CD1c-positive myeloid dendritic cell (primary cell): ENCODE measurements around the gene STX5.
A peak's percentile ranks its signal among the peaks of the same experiment; 100 is the strongest.
"Not testable (repeated sequence)": the region's sequence is repeated elsewhere in the genome, so short reads cannot be mapped to it uniquely, and the experiment has no call there.

Experiments used
- DNase-seq: peaks from one replicate; pipeline ENCODE4 v3.0.0-alpha.2; 2016; ENCODE audit errors: extremely low spot score

STX5 gene, protein sequence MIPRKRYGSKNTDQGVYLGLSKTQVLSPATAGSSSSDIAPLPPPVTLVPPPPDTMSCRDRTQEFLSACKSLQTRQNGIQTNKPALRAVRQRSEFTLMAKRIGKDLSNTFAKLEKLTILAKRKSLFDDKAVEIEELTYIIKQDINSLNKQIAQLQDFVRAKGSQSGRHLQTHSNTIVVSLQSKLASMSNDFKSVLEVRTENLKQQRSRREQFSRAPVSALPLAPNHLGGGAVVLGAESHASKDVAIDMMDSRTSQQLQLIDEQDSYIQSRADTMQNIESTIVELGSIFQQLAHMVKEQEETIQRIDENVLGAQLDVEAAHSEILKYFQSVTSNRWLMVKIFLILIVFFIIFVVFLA

DNA sequence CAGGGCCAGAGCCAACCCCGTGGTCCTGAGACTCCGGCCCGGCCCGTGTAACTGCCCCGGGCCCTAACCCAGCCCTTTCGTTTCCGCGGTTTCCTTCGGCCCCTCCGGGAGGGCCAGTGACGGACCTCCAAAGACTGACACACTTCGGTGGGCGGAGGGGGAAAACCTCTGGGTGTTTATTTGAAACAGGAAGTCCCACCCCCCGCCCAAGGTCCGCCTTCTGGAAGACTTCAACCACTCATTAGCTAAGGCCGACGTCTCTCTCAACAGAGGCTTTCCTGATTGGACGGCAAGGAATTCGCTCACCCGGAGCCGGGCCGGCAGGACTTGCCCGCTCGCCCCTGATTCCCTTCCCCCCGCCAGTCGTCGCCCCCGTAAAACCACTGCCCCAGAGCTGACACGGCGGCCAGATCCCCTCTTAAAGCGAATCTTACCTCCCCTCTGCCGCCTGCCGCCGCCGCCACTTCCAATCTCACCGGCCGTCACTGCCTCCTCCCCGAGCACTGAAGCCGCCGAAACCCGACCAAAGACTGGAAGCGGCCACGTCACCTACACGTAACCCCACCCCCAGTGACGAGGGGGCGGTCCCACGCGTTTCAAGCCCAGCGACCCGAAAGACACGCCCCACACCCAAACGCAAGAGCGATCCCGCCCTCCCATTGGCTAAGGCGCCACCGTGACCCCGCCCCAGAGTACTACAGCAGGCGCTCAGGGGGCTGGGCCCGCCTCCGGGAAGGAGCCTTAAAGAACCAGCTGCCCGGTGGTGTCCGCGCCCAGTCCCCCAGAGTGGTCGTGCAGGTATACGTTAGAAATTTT, at the start of gene STX5:
TSS of gene STX5 (minus strand) at position 532 of the 816 bp plus-strand sequence. CDS start 808 bp downstream, outside the sequence.
- peak; percentile 99 for DNase-seq

DNA sequence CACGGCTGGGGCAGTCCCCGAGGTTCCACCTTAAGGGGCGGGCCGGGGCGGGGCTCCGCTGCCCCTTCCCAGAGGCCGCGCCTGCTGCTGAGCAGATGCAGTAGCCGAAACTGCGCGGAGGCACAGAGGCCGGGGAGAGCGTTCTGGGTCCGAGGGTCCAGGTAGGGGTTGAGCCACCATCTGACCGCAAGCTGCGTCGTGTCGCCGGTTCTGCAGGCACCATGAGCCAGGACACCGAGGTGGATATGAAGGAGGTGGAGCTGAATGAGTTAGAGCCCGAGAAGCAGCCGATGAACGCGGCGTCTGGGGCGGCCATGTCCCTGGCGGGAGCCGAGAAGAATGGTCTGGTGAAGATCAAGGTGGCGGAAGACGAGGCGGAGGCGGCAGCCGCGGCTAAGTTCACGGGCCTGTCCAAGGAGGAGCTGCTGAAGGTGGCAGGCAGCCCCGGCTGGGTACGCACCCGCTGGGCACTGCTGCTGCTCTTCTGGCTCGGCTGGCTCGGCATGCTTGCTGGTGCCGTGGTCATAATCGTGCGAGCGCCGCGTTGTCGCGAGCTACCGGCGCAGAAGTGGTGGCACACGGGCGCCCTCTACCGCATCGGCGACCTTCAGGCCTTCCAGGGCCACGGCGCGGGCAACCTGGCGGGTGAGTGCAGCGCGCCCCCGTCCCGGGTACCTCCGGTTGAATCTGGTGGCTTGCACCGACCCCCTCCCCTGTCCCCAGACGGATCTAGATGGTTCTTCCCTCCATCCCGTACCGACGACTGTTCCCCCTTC, 49.1 kb upstream of the STX5 start, which contains the start of gene SLC3A2:
TSS of gene SLC3A2 (plus strand) at position 94 of the 776 bp plus-strand sequence. CDS start at position 222, 128 bp downstream.
- peak; percentile 90 for DNase-seq

DNA sequence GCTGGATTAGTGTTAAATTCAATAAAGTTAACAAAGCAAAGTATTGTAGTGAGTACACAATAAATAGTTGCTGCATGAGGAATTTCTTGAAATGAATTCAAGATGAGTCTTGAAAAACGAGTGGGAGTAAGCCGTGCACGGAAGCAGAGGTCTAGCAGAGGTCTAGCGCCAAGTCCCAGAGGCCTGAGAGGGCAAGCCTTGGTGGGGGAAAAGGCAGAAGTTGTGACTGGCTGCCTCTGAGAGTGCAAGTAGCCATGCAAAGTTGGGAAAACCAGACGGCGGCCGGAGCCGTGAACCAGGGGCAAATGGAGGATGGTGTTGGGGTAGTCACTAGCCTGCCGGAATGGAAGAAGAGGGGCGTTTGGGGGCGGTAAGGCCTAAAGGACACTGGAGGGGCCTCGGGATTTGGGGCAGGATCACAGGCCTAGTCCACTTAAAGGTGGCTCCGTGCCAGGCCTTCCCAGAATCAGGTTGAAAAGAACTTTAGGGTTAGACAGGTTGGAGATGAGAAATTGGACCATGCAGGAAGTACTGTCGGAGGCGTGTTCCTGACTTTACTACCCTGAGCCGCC, 48.5 kb upstream of the STX5 start:
- DNase-seq = peak; percentile 87

DNA sequence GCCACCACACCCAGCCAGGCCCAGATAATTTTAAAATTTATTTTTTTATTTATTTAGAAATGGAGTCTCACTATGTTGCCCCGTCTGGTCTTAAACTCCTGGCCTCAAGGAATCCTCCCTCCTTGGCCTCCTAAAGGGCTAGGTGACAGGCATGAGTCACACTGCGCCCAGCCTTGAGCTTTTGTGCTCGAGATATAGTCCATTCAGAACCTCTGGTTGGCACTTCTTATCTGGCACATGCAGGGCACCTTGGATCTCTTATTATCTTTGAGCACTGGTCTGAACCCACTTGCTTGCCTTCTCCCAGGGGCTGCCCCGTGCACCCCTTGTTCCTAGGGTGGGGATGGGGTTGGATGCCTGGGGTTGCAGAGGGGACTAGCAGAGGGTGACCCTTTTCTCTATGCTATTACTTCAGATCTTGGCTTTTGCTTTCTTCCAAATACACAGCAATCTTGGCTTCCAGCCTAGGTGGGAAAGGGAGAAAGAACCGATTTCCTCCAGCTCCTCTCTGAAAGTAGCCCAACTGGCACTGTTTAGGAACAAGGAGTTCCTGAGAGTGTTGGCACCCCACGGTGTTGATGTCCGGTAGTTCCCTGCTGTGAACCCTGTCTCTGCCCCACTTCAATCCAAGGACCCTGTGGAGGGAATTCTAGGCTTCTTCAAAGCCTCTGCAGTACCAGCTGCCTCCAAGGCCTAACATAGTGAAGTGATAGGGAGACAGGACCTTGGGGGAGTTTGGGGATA, 47.6 kb upstream of the STX5 start:
- DNase-seq = no peak

DNA sequence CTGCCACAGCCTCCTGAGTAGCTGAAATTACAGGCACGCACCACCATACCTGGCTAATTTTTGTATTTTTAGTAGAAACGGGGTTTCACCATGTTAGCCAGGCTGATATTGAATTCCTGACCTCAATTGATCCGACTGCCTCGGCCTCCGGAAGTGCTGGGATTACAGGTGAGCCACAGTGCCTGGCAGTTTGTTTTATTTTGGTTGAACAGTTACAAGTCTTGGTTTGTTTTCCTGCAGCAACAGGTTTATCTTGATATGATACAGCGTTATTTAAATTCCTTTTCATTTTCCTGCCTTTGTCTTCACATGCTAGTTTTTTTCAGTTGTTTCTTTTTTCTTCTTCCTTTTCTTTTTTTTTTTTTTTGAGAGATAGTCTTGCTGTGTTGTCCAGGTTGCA, 44.9 kb upstream of the STX5 start:
- no peak for DNase-seq

DNA sequence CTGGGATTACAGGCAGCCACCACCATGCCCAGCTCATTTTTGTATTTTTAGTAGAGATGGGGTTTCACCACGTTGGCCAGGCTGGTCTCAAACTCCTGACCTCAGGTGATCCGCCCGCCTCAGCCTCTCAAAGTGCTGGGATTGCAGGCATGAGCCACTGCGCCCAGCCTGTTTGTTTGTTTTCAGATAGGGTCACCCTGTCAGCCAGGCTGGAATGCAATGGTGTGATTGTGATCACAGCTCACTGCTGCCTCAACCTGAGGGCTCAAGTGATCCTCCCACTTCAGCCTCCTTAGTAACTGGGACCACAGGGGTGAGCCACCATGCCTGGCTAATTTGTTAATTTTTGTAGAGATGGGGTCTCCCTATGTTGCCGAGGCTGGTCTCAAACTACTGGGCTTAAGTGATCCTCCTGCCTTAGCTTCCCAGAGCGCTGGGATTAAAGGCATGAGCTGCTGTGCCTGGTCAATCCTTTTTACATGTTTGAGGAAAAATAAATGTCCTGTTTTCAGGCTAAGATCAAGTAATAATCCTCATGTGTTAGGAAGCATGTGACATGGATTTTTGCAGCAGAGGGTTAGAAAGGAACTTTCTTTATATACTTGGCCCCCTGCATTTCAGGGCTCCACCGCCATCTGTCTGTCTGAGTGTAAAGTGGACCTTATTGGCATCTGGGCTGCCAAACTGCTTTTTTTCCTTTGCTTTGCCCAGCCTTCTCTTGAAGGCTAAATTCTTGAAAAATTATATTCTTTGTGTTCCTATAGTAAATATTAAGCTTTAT, 44.0 kb upstream of the STX5 start:
- DNase-seq = no peak

DNA sequence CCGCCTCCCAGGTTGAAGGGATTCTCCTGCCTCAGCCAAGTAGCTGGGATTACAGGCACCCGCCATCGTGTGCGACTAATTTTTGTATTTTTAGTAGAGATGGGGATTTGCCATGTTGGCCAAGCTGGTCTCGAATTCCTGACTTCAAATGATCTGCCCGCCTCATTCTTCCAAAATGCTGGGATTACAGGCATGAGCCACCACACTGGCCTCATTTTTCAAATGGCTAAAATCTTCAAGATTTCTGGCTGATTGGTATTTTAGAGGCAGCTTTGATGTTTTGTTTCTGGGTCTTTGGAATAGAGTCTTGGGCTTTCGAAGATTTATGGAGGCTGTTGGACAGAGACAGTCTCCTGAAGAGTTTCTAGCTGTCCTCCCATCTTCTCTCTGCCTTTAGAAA, 43.0 kb upstream of the STX5 start:
- no peak for DNase-seq

DNA sequence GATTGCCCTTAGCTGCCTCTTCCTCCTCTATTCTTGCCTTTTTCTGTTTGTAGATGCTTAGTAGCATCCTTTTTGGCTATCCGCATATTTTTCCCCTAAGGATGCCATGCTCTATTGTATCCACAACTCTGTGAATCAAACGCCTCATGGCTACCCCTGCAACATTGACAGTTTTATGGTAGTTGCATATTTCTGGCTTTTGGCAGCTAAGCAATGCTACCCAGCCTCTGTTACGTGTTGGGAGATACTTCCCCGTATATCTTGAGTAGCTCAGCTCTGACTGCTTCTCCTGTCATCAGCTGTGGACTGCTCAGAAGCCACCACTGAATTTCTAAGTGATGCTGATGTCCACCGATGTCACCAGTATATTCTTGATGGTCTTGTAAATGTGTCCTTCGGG, 33.8 kb upstream of the STX5 start:
- DNase-seq = no peak

DNA sequence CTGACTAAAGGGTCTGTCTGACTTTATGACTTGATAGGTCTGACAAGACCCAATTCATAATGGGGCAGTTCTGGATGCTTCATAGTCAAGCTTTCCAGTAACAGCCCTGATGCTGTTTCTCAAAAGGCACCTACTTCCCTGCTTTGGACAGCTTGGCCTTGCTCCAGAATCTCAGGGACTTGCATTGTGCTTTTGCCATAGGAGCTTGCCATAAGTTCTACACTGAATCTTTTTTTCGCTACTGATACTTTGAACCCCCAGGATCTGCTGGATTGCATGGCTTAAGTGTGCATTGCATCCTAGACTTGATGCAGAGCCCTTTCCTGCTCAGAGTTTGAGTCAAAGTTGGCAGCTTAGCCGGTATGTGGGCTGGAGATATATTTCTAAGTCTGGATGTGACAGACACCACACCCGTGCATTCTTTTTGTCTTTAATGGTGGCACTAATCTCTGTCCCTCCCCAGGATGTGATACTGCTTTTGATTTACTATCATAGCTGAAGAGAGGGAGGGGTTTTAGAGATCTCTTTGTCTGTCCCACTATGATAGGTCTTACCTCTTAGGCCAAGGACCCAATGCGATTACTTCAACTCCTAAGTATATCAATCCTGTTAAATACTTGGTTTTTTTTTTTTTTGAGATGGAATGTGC, 32.0 kb upstream of the STX5 start:
- no peak for DNase-seq

DNA sequence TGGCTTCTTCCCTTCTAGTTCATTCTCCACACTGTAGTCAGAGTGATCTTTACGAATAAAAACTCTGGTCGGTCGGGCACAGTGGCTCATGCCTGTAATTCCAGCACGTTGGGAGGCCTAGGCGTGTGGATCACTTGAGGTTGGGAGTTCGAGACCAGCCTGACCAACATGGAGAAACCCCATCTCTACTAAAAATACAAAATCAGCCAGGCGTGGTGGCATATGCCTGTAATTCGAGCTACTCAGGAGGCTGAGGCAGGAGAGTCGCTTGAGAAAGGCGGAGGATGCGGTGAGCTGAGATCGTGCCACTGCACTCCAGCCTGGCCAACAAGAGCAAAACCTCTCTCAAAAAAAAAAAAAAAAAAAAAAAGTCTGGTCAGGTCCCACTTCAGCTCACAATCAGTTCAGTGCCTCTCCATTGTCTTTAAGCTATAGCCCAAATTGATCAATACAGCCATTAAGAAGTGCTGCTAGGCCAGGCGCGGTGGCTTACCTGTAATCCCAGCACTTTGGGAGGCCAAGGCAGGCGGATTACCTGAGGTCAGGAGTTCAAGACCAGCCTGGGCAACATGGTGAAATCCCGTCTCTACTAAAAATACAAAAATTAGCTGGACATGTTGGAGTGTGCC, 29.8 kb upstream of the STX5 start:
- not testable (repeated sequence) for DNase-seq

DNA sequence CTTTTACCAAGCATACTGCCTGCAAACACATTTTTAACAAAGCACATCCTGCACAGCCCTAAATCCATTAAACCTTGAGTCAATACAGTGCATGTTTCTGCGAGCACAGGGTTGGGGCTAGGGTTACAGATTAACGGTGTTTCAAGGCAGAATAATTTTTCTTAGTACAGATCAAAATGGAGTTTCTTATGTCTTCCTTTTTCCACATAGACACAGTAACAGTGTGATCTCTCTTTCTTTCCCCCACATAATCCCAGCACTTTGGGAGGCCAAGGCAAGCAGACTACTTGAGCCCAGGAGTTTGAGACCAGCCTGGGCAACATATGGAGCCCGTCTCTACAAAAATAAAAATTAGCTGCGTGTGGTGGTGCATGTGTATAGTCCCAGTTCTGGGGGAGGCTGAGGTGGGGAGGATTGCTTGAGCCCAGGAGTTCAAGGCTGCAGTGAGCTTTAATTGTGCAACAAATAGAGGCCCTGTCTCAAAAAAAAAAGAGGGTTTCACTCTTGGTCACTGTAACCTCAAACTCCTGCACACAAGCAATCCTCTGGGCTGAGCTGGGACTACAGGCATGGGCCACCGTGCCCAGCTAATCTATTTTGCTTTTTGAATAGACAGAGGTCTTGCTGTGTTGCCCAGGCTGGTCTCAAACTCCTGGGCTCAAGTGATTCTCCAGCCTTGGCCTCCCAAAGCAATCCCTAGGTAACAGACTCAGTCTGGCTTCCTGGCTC, 29.1 kb upstream of the STX5 start:
- no peak for DNase-seq

DNA sequence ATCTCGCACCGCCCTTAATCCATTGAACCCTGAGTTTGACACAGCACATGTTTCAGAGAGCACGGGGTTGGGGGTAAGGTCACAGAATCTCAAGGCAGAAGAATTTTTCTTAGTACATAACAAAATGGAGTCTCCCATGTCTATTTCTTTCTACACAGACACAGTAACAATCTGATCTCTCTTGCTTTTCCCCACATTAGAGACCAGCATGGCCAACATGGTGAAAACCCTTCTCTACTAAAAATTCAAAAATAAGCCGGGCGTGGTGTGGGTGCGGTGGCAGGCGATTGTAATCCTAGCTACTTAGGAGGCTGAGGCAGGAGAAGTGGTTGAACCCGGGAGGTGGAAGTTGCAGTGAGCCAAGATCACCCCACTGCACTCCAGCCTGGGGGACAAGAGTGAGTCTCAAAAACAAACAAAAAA, 27.4 kb upstream of the STX5 start:
- DNase-seq = not testable (repeated sequence)

DNA sequence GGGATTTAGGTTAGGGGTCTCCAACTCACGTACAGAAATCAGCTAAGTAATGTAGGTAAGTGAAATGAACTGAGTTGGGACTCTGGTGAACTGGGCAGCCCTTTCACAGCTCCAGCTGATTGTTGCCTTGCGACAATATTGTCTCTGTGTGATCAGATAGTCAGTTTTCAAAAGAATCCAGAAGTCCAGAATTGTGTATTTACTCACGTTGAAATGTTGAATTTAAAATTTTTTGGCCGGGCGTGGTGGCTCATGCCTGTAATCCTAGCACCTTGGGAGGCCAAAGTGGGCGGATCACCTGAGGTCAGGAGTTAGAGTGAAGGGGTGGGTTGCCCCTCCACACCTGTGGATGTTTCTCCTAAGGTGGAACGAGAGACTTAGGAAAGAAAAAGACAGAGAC, 26.4 kb upstream of the STX5 start:
- no peak for DNase-seq

DNA sequence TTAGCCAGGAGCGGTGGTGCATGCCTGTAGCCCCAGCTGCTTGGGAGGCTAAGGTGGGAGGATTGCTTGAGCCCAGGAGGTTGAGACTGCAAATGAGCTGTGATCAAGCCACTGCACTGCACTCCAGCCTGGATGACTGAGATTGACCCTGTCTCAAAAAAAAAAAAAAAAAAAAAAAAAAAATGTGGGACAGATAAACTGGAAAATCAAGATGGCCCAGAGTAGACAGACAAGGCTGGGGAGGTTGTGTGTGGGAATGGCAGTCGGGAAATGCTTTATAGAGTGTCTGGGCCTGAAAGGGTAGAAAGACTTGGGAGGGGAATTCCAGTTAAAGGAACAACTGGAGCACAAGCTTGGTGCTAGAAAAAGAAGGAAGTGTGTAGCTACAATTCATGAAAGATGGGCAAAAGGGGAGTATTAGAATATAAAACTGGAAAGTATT, 25.7 kb upstream of the STX5 start:
- peak; percentile 50 for DNase-seq

DNA sequence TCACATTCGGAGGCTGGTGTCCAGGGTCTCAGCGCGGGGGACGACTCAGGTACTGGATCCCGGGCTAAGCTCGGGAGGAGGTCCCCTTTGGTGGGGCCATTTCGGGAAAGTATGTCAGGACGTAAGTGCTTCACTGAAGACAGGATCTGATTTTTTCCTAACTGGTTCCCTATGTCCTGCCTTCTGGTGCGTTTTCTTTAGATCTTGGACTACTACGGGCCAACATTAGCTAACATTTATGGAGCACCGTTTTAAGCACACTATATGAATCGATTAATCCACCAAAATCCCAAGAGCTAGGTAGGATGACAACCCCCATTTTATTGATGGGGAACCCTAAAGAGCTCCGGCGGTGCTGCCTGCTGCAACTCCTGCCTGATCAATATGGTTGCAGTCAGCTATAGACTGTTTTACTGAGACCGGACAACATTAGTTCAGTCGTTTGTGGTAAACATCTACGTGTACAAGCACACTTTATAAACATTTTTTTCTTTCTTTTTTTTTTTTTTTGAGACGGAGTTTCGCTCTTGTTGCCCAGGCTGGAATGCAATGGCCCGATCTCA, 24.6 kb upstream of the STX5 start:
- no peak for DNase-seq

DNA sequence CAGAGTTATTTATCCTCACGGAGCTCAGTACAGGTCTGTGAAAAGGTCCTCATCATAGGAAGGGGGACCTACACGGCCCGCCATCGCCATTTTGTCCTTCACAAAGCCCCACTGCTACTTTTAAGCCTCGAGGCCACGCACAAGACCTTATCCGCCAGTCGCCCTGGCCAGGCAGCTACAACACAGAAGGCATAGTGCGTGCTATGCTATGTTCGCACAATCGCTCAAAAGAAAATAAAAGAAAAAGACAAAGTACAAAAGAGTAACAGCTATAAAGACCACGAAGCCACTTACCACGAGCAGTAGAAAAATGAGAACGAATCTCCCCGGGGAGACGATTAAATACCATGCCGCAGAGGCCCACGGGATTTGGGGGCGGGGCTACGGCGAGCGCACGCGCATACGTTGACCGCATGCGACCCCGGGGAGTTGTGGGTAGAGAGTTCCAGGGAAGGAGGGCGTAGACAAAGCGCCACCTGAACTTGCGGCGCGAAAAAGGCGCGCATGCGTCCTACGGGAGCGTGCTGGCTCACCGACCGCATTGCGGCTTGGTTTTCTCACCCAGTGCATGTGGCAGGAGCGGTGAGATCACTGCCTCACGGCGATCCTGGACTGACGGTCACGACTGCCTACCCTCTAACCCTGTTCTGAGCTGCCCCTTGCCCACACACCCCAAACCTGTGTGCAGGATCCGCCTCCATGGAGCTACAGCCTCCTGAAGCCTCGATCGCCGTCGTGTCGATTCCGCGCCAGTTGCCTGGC, 23.9 kb upstream of the STX5 start:
- DNase-seq = peak; percentile 99

DNA sequence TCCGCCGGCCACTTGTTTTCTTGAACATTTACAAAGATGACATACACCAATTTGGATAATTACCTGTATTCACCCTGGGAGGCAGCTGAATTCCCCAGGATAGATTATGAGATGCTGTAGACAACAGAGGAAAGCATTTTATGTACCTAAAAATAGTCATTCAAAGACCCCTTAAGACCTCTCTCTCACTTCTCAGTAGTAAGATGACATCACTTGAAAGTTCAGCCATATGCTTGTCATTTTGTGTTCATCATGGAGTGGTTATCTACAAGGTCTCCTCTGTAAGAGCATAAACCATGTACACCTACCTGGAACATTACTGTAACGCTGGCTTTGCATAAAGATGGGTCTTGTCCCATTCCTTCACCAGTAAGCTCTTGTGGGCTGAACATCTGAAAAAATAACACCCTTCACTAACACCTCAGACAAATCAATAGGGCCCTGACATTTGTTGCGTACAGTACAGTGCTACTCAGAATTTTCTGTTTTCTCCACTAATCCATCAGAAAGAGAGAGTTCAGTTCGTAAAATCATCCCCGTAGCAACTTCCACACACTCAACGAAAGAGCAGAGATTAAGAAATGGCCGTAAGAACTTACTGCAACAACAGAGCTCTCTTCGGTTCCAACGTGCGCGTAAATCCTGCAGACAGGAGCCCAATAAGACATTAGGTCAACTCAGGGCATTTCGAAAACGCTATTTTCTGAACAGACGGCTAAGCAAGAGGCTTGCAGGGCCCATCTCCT, 23.1 kb upstream of the STX5 start:
- no peak for DNase-seq
